Lung (tissue), 12 donors: ENCODE measurements around the gene PAPSS2. TPM values are rescaled to one million over a fixed set of nuclear protein-coding genes. Genes with fewer than 3 reads are reported as not detected.
"Not testable (repeated sequence)": the region's sequence is repeated elsewhere in the genome, so short reads cannot be mapped to it uniquely, and the experiment has no call there.

Experiments used
- ATAC-seq: fragments of 200-7000 bp; cut with Tn5 transposase; one replicate; pipeline ENCODE4 v1.9.1; 2020; ENCODE audit warnings: moderate number of reproducible peaks; ENCODE audit not compliant: insufficient read depth, low FRiP score
- DNase-seq, 3 donors: peaks; one replicate each; pipeline ENCODE4 v3.0.0-alpha.2; 2013 to 2017
- H3K27ac ChIP-seq, 2 donors: one replicate each; pipeline ENCODE4 v1.5.1; 2013; ENCODE audit warnings: mild to moderate bottlenecking in 2 of 2, moderate library complexity in 2 of 2, control low read depth in 1 of 2, inconsistent platforms in 1 of 2, low read depth in 1 of 2, low read length in 1 of 2
- H3K27me3 ChIP-seq, 3 donors: one replicate each; pipeline ENCODE4 v1.5.1; 2013; ENCODE audit warnings: low read length in 2 of 3; ENCODE audit not compliant: control insufficient read depth in 3 of 3, insufficient read depth in 3 of 3
- H3K36me3 ChIP-seq, 4 donors: one replicate each; pipeline ENCODE4 v1.5.1; 2013; ENCODE audit warnings: low read length in 4 of 4, mild to moderate bottlenecking in 1 of 4, moderate library complexity in 1 of 4; ENCODE audit not compliant: control insufficient read depth in 4 of 4, insufficient read depth in 4 of 4
- H3K4me1 ChIP-seq, 5 donors: one replicate each; pipeline ENCODE4 v1.5.1; 2013; ENCODE audit warnings: low read length in 5 of 5, mild to moderate bottlenecking in 2 of 5, moderate library complexity in 1 of 5; ENCODE audit not compliant: control insufficient read depth in 5 of 5, insufficient read depth in 5 of 5
- H3K4me3 ChIP-seq: one replicate; pipeline ENCODE4 v1.5.1; 2013; ENCODE audit warnings: mild to moderate bottlenecking, control low read depth, moderate library complexity
- H3K9ac ChIP-seq, 2 donors: one replicate each; pipeline ENCODE4 v1.5.1; 2013; ENCODE audit warnings: low read length in 2 of 2, control low read depth in 1 of 2; ENCODE audit not compliant: insufficient read depth in 1 of 2
- H3K9me3 ChIP-seq, 4 donors: one replicate each; pipeline ENCODE4 v1.5.1; 2013; ENCODE audit warnings: low read length in 3 of 4, mild to moderate bottlenecking in 1 of 4, moderate library complexity in 1 of 4; ENCODE audit not compliant: control insufficient read depth in 4 of 4, insufficient read depth in 3 of 4
- WGBS, 2 donors: extraction: QIAGEN DNeasy Blood & Tissue Kit; methylation state at CpG; one replicate each; pipeline ENCODE4 v1.1.7; 2013; 5-methylcytosine and 5-hydroxymethylcytosine counted together
- polyA plus RNA-seq, 2 donors: library from polyadenylated mRNA; stranded (reverse); fragments of 200-250 nt; gene quantifications; one replicate each; pipeline ENCODE4 v1.2.1, GENCODE V29; 2013
- total RNA-seq, 2 donors: library from RNA; depleted of rRNA in 1 of 2; stranded (reverse); fragments of >200 nt in 1 of 2; gene quantifications; one replicate each; pipeline ENCODE4 v1.2.1, GENCODE V29; 2014 to 2021
- TF ChIP-seq, protein P1 (sequence below): IDR thresholded peaks from 2 replicates; pipeline ENCODE4 v1.5.1; 2012; ENCODE audit warnings: mild to moderate bottlenecking; ENCODE audit errors: control extremely low read depth, extremely low read depth
- donor health status: control.
- donor health status: control.
- donor health status: Bipolar disorder and iron deficiency.
- donor health status: healthy.
- donor health status: DM: yes; HTN: yes; CAD: no.

The PAPSS2 gene
- total and polyA plus RNA-seq, 4 donors: 29.0 to 107 (median 81.1) TPM

DNA sequence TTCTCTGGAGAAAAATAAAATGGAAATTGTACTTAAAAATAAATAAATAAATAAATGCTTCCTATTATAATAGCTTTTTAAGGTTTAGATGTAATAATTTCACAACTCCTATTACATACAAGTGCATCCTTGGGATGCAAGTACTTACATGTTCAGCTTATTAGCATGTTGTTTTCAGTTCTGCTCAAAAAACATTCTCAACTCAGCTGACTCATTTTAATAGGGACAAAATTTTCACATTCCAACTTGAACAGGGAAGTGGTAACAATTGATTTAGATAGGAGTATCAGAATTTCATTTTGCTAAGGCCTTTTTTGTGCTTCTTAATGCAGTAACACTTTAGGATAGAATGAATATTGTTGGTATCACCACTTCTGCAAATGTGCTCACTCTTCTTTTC is 16.7 kb upstream of the PAPSS2 start:
- TF ChIP-seq, protein P1, sequence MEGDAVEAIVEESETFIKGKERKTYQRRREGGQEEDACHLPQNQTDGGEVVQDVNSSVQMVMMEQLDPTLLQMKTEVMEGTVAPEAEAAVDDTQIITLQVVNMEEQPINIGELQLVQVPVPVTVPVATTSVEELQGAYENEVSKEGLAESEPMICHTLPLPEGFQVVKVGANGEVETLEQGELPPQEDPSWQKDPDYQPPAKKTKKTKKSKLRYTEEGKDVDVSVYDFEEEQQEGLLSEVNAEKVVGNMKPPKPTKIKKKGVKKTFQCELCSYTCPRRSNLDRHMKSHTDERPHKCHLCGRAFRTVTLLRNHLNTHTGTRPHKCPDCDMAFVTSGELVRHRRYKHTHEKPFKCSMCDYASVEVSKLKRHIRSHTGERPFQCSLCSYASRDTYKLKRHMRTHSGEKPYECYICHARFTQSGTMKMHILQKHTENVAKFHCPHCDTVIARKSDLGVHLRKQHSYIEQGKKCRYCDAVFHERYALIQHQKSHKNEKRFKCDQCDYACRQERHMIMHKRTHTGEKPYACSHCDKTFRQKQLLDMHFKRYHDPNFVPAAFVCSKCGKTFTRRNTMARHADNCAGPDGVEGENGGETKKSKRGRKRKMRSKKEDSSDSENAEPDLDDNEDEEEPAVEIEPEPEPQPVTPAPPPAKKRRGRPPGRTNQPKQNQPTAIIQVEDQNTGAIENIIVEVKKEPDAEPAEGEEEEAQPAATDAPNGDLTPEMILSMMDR: no peak
- no peaks in the 10 kb centered on the region for H3K36me3 ChIP-seq
- no peaks in the 10 kb centered on the region for H3K27me3 ChIP-seq
- H3K9me3 ChIP-seq: no peaks in the 10 kb centered on the region
- H3K4me1 ChIP-seq: peaks cover 0 to 2% (median 0%) of the 10 kb centered on the region in 5 donors
- no peak for ATAC-seq
- no peak overlapping the region for H3K27ac ChIP-seq
- H3K4me3 ChIP-seq: no peak overlapping the region
- H3K9ac ChIP-seq: no peak overlapping the region
- no peak for DNase-seq

DNA sequence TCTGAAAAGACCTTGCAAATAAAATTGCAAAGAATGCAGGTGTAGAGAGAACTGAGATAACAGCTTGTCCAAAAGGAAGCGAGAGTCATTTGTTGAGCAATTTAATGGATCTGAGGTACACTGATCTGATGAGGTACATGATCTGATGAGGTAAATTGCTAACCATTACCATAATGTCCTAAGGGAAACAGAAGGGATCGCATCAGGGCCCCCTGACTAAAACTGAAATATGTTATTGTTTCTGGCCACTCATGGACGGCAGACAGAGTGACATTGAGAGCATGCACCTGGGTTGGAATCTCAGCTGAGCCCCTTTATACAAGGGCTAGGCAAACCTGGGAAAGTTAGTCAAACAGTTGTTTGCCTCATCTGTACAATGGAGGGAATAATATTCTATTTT is 15.8 kb upstream of the PAPSS2 start:
- Histone ChIP-seq H3K27ac (no peak overlapping the region), H3K36me3 (no peaks in the 10 kb centered on the region), H3K4me1 (peaks cover 0 to 2% (median 0%) of the 10 kb centered on the region in 5 donors), H3K9me3 (no peaks in the 10 kb centered on the region), H3K4me3 (no peak overlapping the region), H3K27me3 (no peaks in the 10 kb centered on the region), H3K9ac (no peak overlapping the region)
- 90 to 99% methylated on average over 3 of the region's 3 CpGs for WGBS, 2 donors
- TF ChIP-seq, protein P1: no peak
- ATAC-seq (no peak), DNase-seq (no peak)

DNA sequence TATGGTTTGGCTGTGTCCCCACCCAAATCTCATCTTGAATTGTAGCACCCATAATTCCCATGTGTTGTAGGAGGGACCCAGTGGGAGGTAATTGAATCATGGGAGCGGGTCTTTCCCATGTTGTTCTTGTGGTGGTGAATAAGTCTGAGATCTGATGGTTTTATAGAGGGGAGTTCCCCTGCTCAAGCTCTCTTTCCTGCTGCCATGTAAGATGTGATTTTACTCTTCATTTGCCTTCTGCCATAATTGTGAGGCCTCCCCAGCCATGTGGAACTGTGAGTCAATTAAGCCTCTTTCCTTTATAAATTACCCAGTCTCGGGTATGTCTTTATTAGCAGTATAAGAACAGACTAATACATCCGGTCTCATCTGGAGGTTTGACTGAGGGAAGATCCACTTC is 15.2 kb upstream of the PAPSS2 start:
- ATAC-seq, DNase-seq, H3K36me3 ChIP-seq, H3K27me3 ChIP-seq, H3K27ac ChIP-seq, H3K4me3 ChIP-seq, H3K9ac ChIP-seq, H3K9me3 ChIP-seq, H3K4me1 ChIP-seq: not testable (repeated sequence)
- 93% methylated on average over 3 of the region's 3 CpGs for WGBS, 2 donors

DNA sequence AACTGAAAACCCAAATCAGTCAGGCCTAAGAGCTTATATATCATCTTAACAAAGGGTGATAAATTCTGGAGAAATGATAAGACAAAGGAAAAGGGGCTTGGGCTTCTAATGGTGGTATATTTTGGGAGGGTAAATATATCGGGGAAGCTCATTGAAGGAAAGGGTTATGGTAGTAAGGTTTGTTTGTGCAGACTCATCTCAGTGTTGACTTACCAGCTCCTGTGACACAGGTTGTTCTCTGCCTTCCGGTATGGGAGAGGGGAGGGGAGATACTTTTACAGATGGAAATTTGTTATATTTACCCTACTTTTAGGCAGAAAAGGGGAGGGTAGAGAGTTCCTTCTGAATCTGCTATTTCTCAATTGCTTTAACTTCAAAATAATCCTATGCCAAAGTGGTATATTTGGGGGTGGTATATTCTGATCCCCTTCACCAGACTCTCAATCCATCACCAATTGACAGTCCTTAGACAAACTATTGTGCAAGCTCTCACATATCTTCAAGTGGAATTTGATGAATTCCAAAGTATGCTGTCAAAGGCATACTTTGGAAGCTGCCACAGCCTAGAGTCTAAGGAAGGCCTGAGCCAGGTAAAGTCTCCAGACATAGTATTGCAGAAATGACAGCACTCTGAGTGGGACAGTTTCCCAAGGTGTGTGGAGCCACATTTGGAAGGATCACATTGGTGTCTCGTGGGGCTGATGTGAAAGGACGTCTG is 13.3 kb upstream of the PAPSS2 start:
- Histone ChIP-seq H3K27ac (no peak overlapping the region), H3K4me1 (peaks cover 0 to 2% (median 0%) of the 10 kb centered on the region in 5 donors), H3K4me3 (no peak overlapping the region), H3K9ac (no peak overlapping the region), H3K27me3 (no peaks in the 10 kb centered on the region), H3K9me3 (no peaks in the 10 kb centered on the region), H3K36me3 (no peaks in the 10 kb centered on the region)
- DNase-seq: no peak
- no peak for ATAC-seq
- WGBS, 2 donors: 64 to 69% methylated on average over 4 of the region's 4 CpGs
- TF ChIP-seq, protein P1: no peak
